ENCODE data around the gene CCNY.

GRCh38 chr10:35356725-35357092, 20.4 kb downstream of the CCNY start:
- no peak for TF ChIP-seq POLR2A (IDR thresholded peaks at IDR 0.05)
- TF ChIP-seq, protein P1, sequence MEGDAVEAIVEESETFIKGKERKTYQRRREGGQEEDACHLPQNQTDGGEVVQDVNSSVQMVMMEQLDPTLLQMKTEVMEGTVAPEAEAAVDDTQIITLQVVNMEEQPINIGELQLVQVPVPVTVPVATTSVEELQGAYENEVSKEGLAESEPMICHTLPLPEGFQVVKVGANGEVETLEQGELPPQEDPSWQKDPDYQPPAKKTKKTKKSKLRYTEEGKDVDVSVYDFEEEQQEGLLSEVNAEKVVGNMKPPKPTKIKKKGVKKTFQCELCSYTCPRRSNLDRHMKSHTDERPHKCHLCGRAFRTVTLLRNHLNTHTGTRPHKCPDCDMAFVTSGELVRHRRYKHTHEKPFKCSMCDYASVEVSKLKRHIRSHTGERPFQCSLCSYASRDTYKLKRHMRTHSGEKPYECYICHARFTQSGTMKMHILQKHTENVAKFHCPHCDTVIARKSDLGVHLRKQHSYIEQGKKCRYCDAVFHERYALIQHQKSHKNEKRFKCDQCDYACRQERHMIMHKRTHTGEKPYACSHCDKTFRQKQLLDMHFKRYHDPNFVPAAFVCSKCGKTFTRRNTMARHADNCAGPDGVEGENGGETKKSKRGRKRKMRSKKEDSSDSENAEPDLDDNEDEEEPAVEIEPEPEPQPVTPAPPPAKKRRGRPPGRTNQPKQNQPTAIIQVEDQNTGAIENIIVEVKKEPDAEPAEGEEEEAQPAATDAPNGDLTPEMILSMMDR (IDR thresholded peaks at IDR 0.05) = no peak
